H9 (cell line): Measurements from ENCODE around the gene ANK3. TPM values are rescaled to one million over a fixed set of nuclear protein-coding genes. Genes with fewer than 3 reads are reported as not detected.

Experiments used
- DNase-seq: peaks from one replicate; pipeline ENCODE4 v3.0.0-alpha.2; 2017
- H2AFZ ChIP-seq: one replicate; pipeline ENCODE4 v1.6.1; 2013; ENCODE audit warnings: mild to moderate bottlenecking, low read length, control low read depth, moderate library complexity
- H2AK5ac ChIP-seq: 2 replicates; pipeline ENCODE4 v1.6.1; 2013; ENCODE audit warnings: low read length, control low read depth, mixed read lengths; ENCODE audit not compliant: insufficient read length
- H2BK120ac ChIP-seq: one replicate; pipeline ENCODE4 v1.6.1; 2013; ENCODE audit warnings: low read depth, mild to moderate bottlenecking, low read length, control low read depth, inconsistent platforms; ENCODE audit not compliant: poor library complexity, severe bottlenecking
- H2BK12ac ChIP-seq: 2 replicates; pipeline ENCODE4 v1.6.1; 2013; ENCODE audit warnings: low read length, control low read depth, mixed read lengths, low read depth; ENCODE audit not compliant: insufficient read length
- H2BK15ac ChIP-seq: 2 replicates; pipeline ENCODE4 v1.6.1; 2013; ENCODE audit warnings: low read depth, low read length, control low read depth
- H2BK20ac ChIP-seq: one replicate; pipeline ENCODE4 v1.6.1; 2013; ENCODE audit warnings: low read depth, mild to moderate bottlenecking, low read length, control low read depth, inconsistent platforms; ENCODE audit not compliant: poor library complexity, severe bottlenecking
- H2BK5ac ChIP-seq: 2 replicates; pipeline ENCODE4 v1.6.1; 2013; ENCODE audit warnings: low read length, control low read depth, mixed read lengths; ENCODE audit not compliant: insufficient read length
- H3K14ac ChIP-seq: 2 replicates; pipeline ENCODE4 v1.6.1; 2013; ENCODE audit warnings: low read length, control low read depth; ENCODE audit not compliant: insufficient read depth
- H3K18ac ChIP-seq: 2 replicates; pipeline ENCODE4 v1.6.1; 2013; ENCODE audit warnings: low read depth, mild to moderate bottlenecking, mixed read lengths, low read length, control low read depth; ENCODE audit not compliant: insufficient read length
- H3K23ac ChIP-seq: 2 replicates; pipeline ENCODE4 v1.6.1; 2013; ENCODE audit warnings: low read length, control low read depth, mixed read lengths, low read depth; ENCODE audit not compliant: insufficient read length
- H3K23me2 ChIP-seq: 2 replicates; pipeline ENCODE4 v1.6.1; 2013; ENCODE audit warnings: low read depth, mild to moderate bottlenecking, mixed read lengths, low read length, control low read depth; ENCODE audit not compliant: insufficient read length, poor library complexity, severe bottlenecking
- H3K27ac ChIP-seq: 2 replicates; pipeline ENCODE4 v1.5.1; 2013; ENCODE audit warnings: low read length, control low read depth, mixed read lengths, low read depth; ENCODE audit not compliant: insufficient read length
- H3K27me3 ChIP-seq: 2 replicates; pipeline ENCODE4 v1.6.1; 2013; ENCODE audit warnings: low read length, control low read depth, inconsistent platforms; ENCODE audit not compliant: insufficient read depth
- H3K4ac ChIP-seq: 2 replicates; pipeline ENCODE4 v1.6.1; 2013; ENCODE audit warnings: low read depth, mild to moderate bottlenecking, control low read depth, inconsistent platforms, low read length, moderate library complexity
- H3K4me1 ChIP-seq: 2 replicates; pipeline ENCODE4 v1.6.1; 2013; ENCODE audit warnings: low read length, control low read depth, inconsistent platforms; ENCODE audit not compliant: insufficient read depth
- H3K4me2 ChIP-seq: 2 replicates; pipeline ENCODE4 v1.6.1; 2013; ENCODE audit warnings: low read length, control low read depth, mixed read lengths; ENCODE audit not compliant: insufficient read length, insufficient read depth
- H3K56ac ChIP-seq: 2 replicates; pipeline ENCODE4 v1.6.1; 2013; ENCODE audit warnings: low read depth, mild to moderate bottlenecking, mixed read lengths, low read length, control low read depth; ENCODE audit not compliant: insufficient read length
- H3K79me1 ChIP-seq: 2 replicates; pipeline ENCODE4 v1.6.1; 2013; ENCODE audit warnings: low read depth, mild to moderate bottlenecking, moderate library complexity, low read length, control low read depth, inconsistent platforms; ENCODE audit not compliant: insufficient read depth, poor library complexity, severe bottlenecking
- H3K79me2 ChIP-seq: 2 replicates; pipeline ENCODE4 v1.6.1; 2013; ENCODE audit warnings: low read length, control low read depth, inconsistent platforms; ENCODE audit not compliant: insufficient read depth
- H3K9ac ChIP-seq: 2 replicates; pipeline ENCODE4 v1.6.1; 2013; ENCODE audit warnings: low read length, control low read depth, mixed read lengths; ENCODE audit not compliant: insufficient read length; ENCODE audit errors: extremely low read depth
- H3K9me3 ChIP-seq: one replicate; pipeline ENCODE4 v1.6.1; 2013; ENCODE audit warnings: low read depth, low read length, inconsistent platforms; ENCODE audit not compliant: control insufficient read depth
- H3T11ph ChIP-seq: one replicate; pipeline ENCODE4 v1.6.1; 2013; ENCODE audit warnings: mild to moderate bottlenecking, low read length, control low read depth, inconsistent platforms
- H4K20me1 ChIP-seq: one replicate; pipeline ENCODE4 v1.6.1; 2013; ENCODE audit not compliant: control insufficient read depth, insufficient read length, insufficient read depth
- H4K5ac ChIP-seq: 2 replicates; pipeline ENCODE4 v1.6.1; 2013; ENCODE audit warnings: low read depth, mild to moderate bottlenecking, mixed read lengths, low read length, control low read depth; ENCODE audit not compliant: insufficient read length
- H4K8ac ChIP-seq: replicated peaks from 2 replicates; pipeline ENCODE4 v1.6.1; 2013; ENCODE audit warnings: low read length, control low read depth, mixed read lengths, low read depth; ENCODE audit not compliant: insufficient read length
- H4K91ac ChIP-seq: 2 replicates; pipeline ENCODE4 v1.6.1; 2013; ENCODE audit warnings: low read depth, mild to moderate bottlenecking, moderate library complexity, mixed read lengths, low read length, control low read depth; ENCODE audit not compliant: insufficient read length
- H3K27ac Mint-ChIP-seq, 3 experiments: 2 replicates in 2 of 3; 3 replicates in 1 of 3; pipeline ENCODE4 v1.8.0; 2020 to 2021; ENCODE audit warnings: mixed read lengths in 3 of 3, mild to moderate bottlenecking in 1 of 3, moderate library complexity in 1 of 3
- H3K27me3 Mint-ChIP-seq: 2 replicates; pipeline ENCODE4 v1.8.0; 2021; ENCODE audit warnings: low read depth, mild to moderate bottlenecking, moderate library complexity, mixed read lengths
- H3K36me3 Mint-ChIP-seq, 3 experiments: 2 replicates in 2 of 3; 3 replicates in 1 of 3; pipeline ENCODE4 v1.8.0; 2020 to 2021; ENCODE audit warnings: low read depth in 3 of 3, mixed read lengths in 3 of 3; ENCODE audit not compliant: insufficient read depth in 1 of 3
- H3K4me1 Mint-ChIP-seq, 2 experiments: 2 replicates each; pipeline ENCODE4 v1.8.0; 2020; ENCODE audit warnings: mixed read lengths in 2 of 2
- H3K4me3 Mint-ChIP-seq, 2 experiments: 2 replicates in 1 of 2; 3 replicates in 1 of 2; pipeline ENCODE4 v1.8.0; 2020 to 2021; ENCODE audit warnings: mild to moderate bottlenecking in 2 of 2, mixed read lengths in 2 of 2, moderate library complexity in 1 of 2
- H3K9me3 Mint-ChIP-seq, 2 experiments: 2 replicates in 1 of 2; 3 replicates in 1 of 2; pipeline ENCODE4 v1.8.0; 2020; ENCODE audit warnings: mild to moderate bottlenecking in 2 of 2, mixed read lengths in 2 of 2, moderate library complexity in 1 of 2
- WGBS: extraction: QIAGEN DNeasy Blood & Tissue Kit; methylation state at CpG from one replicate; pipeline ENCODE4 v1.1.7; 2013; ENCODE audit warnings: missing lambda C conversion rate, low lambda C conversion rate, mixed read lengths; ENCODE audit not compliant: insufficient read length; ENCODE audit errors: extremely low coverage; 5-methylcytosine and 5-hydroxymethylcytosine counted together
- total RNA-seq: library from RNA; stranded (reverse); gene quantifications from 2 replicates; pipeline ENCODE4 v1.2.1, GENCODE V29; 2021
- TF ChIP-seq, protein P1 (sequence below): fragments of 200-600 bp; sonication (generic); conservative IDR thresholded peaks from 3 replicates; pipeline ENCODE4 v1.8.0; 2021; ENCODE audit warnings: antibody characterized with exemption, mild to moderate bottlenecking

ANK3 gene
- total RNA-seq, 1 experiment from 2014 or later: 59.6 TPM

DNA sequence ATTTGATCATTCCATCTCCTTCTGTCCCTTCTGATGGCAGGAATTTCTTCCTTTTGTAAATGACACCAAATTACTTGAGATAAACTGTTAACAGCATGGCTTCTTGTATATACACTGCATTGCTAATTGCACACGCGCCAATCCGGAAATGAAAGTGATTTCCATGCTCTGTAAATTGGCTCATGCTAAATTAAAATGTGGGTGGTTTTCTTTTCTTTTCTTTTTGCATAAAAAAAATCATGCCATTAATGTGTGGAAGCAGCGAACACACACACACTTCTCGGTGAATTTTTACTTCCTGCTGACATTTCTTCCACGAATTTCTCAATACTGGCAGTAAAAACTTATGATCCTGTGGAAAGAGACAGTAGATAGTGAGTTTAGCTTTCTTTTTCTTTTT is 360.2 kb downstream of the ANK3 start:
- Histone ChIP-seq H3K79me2 (no peaks in the 10 kb centered on the region), H3K14ac (no peak overlapping the region), H3K56ac (no peak overlapping the region), H2BK12ac (no peak overlapping the region), H2BK20ac (no peak overlapping the region), H3K79me1 (no peaks in the 10 kb centered on the region), H2BK120ac (no peak overlapping the region), H3K27me3 (no peaks in the 10 kb centered on the region), H2AFZ (no peak overlapping the region), H2BK5ac (no peak overlapping the region), H3K23me2 (no peaks in the 10 kb centered on the region), H3K4ac (no peak overlapping the region), H3T11ph (no peak overlapping the region), H3K9me3 (no peaks in the 10 kb centered on the region), H4K8ac (no peak overlapping the region), H4K20me1 (no peaks in the 10 kb centered on the region), H2AK5ac (no peak overlapping the region), H3K4me2 (no peak overlapping the region), H2BK15ac (no peak overlapping the region), H3K27ac (no peak overlapping the region), H3K4me1 (no peaks in the 10 kb centered on the region), H3K9ac (no peak overlapping the region), H3K23ac (no peak overlapping the region), H4K91ac (no peak overlapping the region), H4K5ac (no peak overlapping the region), H3K18ac (no peak overlapping the region)
- no peak for DNase-seq
- TF ChIP-seq, protein P1, sequence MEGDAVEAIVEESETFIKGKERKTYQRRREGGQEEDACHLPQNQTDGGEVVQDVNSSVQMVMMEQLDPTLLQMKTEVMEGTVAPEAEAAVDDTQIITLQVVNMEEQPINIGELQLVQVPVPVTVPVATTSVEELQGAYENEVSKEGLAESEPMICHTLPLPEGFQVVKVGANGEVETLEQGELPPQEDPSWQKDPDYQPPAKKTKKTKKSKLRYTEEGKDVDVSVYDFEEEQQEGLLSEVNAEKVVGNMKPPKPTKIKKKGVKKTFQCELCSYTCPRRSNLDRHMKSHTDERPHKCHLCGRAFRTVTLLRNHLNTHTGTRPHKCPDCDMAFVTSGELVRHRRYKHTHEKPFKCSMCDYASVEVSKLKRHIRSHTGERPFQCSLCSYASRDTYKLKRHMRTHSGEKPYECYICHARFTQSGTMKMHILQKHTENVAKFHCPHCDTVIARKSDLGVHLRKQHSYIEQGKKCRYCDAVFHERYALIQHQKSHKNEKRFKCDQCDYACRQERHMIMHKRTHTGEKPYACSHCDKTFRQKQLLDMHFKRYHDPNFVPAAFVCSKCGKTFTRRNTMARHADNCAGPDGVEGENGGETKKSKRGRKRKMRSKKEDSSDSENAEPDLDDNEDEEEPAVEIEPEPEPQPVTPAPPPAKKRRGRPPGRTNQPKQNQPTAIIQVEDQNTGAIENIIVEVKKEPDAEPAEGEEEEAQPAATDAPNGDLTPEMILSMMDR: no peak
- Mint-ChIP-seq H3K4me1 (peaks cover 12 to 30% of the 10 kb centered on the region in 2 experiments), H3K36me3 (no peaks in the 10 kb centered on the region), H3K4me3 (no peak overlapping the region), H3K9me3 (no peaks in the 10 kb centered on the region), H3K27me3 (no peaks in the 10 kb centered on the region), H3K27ac (peak overlapping the region in 1 of 3 experiments; percentile 24; a peak in 1 of 7 replicates)
- no CpG with 5 or more reads among the region's 6 CpGs for WGBS
